Spleen (tissue), 11 donors: ENCODE results near the gene GFAP. TPM values are rescaled to one million over a fixed set of nuclear protein-coding genes. Genes with fewer than 3 reads are reported as not detected.
A peak's percentile ranks its signal among the peaks of the same experiment; 100 is the strongest.

Experiments
- DNase-seq: peaks from one replicate; pipeline ENCODE4 v3.0.0-alpha.2; 2020
- H3K27ac ChIP-seq, 8 donors: fragments of 200-600 bp; sonication (generic) in 7 of 8; 1 replicate in 4 of 8; 2 replicates in 4 of 8; pipeline versions ENCODE4 v1.5.0 to v1.8.0; 2016 to 2021; ENCODE audit warnings: inconsistent platforms in 4 of 8, mild to moderate bottlenecking in 4 of 8, moderate library complexity in 1 of 8
- H3K27me3 ChIP-seq, 7 donors: fragments of 200-600 bp; sonication (generic) in 6 of 7; replicated peaks in 1 of 7; 1 replicate in 4 of 7; 2 replicates in 3 of 7; pipeline versions ENCODE4 v1.5.0 to v1.8.0; 2016 to 2021; ENCODE audit warnings: inconsistent platforms in 3 of 7, mild to moderate bottlenecking in 1 of 7
- H3K36me3 ChIP-seq, 6 donors: fragments of 200-600 bp; sonication (generic) in 5 of 6; 1 replicate in 4 of 6; 2 replicates in 2 of 6; pipeline versions ENCODE4 v1.5.0 to v1.8.0; 2016 to 2021; ENCODE audit warnings: inconsistent platforms in 2 of 6
- H3K4me1 ChIP-seq, 6 donors: fragments of 200-600 bp; sonication (generic) in 5 of 6; 1 replicate in 3 of 6; 2 replicates in 3 of 6; pipeline versions ENCODE4 v1.5.0 to v1.8.0; 2016 to 2021; ENCODE audit warnings: inconsistent platforms in 3 of 6
- H3K4me3 ChIP-seq, 8 donors: fragments of 200-600 bp; sonication (generic) in 7 of 8; 1 replicate in 4 of 8; 2 replicates in 4 of 8; pipeline versions ENCODE4 v1.5.0 to v1.8.0; 2016 to 2021; ENCODE audit warnings: inconsistent platforms in 4 of 8, mild to moderate bottlenecking in 4 of 8, moderate library complexity in 2 of 8
- H3K9me3 ChIP-seq, 8 donors: fragments of 200-600 bp; sonication (generic) in 7 of 8; 1 replicate in 4 of 8; 2 replicates in 4 of 8; pipeline versions ENCODE4 v1.5.0 to v1.8.0; 2016 to 2021; ENCODE audit warnings: inconsistent platforms in 4 of 8
- CTCF ChIP-seq, 11 experiments: fragments of 200-600 bp in 7 of 11; fragments of 450-650 bp in 4 of 11; sonication (generic) in 4 of 11; IDR thresholded peaks in 8 of 11; conservative IDR thresholded peaks in 3 of 11; 1 replicate in 7 of 11; 2 replicates in 4 of 11; pipeline versions ENCODE4 v1.4.0 to v1.8.0; 2016 to 2021; ENCODE audit warnings: antibody characterized with exemption in 11 of 11, inconsistent platforms in 4 of 11, mild to moderate bottlenecking in 1 of 11
- POLR2A ChIP-seq, 3 donors: fragments of 450-650 bp; IDR thresholded peaks; one replicate each; pipeline ENCODE4 v1.5.1; 2017; ENCODE audit warnings: antibody characterized with exemption in 3 of 3, mild to moderate bottlenecking in 1 of 3
- POLR2AphosphoS5 ChIP-seq, 3 donors: sonication (generic); formaldehyde crosslinking; IDR thresholded peaks; one replicate each; pipeline ENCODE4 v1.5.1; 2017; ENCODE audit warnings: antibody characterized with exemption in 3 of 3
- WGBS, 5 donors: extraction: QIAGEN DNeasy Blood & Tissue Kit in 3 of 5; methylation state at CpG; one replicate each; pipeline versions ENCODE4 v1.1.5 to v1.1.7; 2013 to 2018; 5-methylcytosine and 5-hydroxymethylcytosine counted together
- intact Hi-C: fragments of 100-400 bp; cut with DNase I; formaldehyde crosslinking; loops from one replicate; pipeline ENCODE4 v1.15.0; 2023; ENCODE audit warnings: low total_unique reads
- polyA plus RNA-seq, 3 donors: library from polyadenylated mRNA; stranded (reverse); fragments of 200-250 nt; gene quantifications; one replicate each; pipeline ENCODE4 v1.2.1, GENCODE V29; 2013
- total RNA-seq, 7 donors: library from RNA; depleted of rRNA in 3 of 7; stranded (reverse); fragments of >200 nt in 3 of 7; fragmentation: NEBNext Ultra II Directional in 4 of 7; extraction: Animal tissue kit (Norgen Biotek cat#: 25700) in 4 of 7; gene quantifications; one replicate each; pipeline versions ENCODE4 v1.1.0 to v1.2.1, GENCODE V29; 2016 to 2021
- donor health status: healthy with polysubstance abuse.
- donor health status: DM: no; HTN: no; CAD: no; lungs with moderate emphysema.
- donor health status: DM: no; HTN: no; CAD: no.
- donor health status: Bipolar disorder and iron deficiency.
- donor health status: healthy.
- donor health status: DM: no; HTN: no; CAD: no.
- donor health status: DM: yes; HTN: yes; CAD: no.

GFAP gene
- total and polyA plus RNA-seq, 10 donors = 0.32 to 1.7 (median 0.54) TPM; not detected in 5

- WGBS, 5 donors = 56 to 66% (median 59%) methylated on average over 7 of the region's 7 CpGs
- TF ChIP-seq POLR2AphosphoS5 (IDR thresholded peaks at IDR 0.05) (no peak), CTCF (IDR thresholded peaks at IDR 0.05 in 8 of 11, conservative IDR thresholded peaks at IDR 0.05 in 3 of 11) (no peak), POLR2A (IDR thresholded peaks at IDR 0.05) (no peak)
- Histone ChIP-seq H3K27ac (peak overlapping the region in 4 of 8 donors; percentile 45 to 60 (median 54)), H3K4me1 (peaks cover 19 to 63% (median 27%) of the 10 kb centered on the region in 6 donors), H3K27me3 (no peaks in the 10 kb centered on the region), H3K36me3 (peaks cover 0 to 86% (median 53%) of the 10 kb centered on the region in 6 donors), H3K4me3 (peak overlapping the region in 1 of 8 donors; percentile 10), H3K9me3 (no peaks in the 10 kb centered on the region)
- intact Hi-C loops = no loop called here
- no peak for DNase-seq
Measured at GRCh38 chr17:44889003-44889402, 26.3 kb downstream of the GFAP start.

- Histone ChIP-seq H3K4me1 (peaks cover 19 to 61% (median 27%) of the 10 kb centered on the region in 6 donors), H3K36me3 (peaks cover 0 to 86% (median 53%) of the 10 kb centered on the region in 6 donors), H3K27ac (peak overlapping the region in 6 of 8 donors; percentile 24 to 60 (median 48)), H3K27me3 (no peaks in the 10 kb centered on the region), H3K9me3 (no peaks in the 10 kb centered on the region), H3K4me3 (peak overlapping the region in 1 of 8 donors; percentile 10)
- TF ChIP-seq POLR2A (IDR thresholded peaks at IDR 0.05) = no peak
- no peak for TF ChIP-seq CTCF (IDR thresholded peaks at IDR 0.05 in 8 of 11, conservative IDR thresholded peaks at IDR 0.05 in 3 of 11)
- peak in 1 of 3 donors; percentile 29 for TF ChIP-seq POLR2AphosphoS5 (IDR thresholded peaks at IDR 0.05)
- WGBS, 5 donors = 40 to 52% (median 46%) methylated on average over 10 of the region's 10 CpGs
- no peak for DNase-seq
- intact Hi-C loops = no loop called here
Measured at GRCh38 chr17:44887971-44888954, 27.0 kb downstream of the GFAP start.

GRCh38 chr17:44887016-44887415 lies 28.3 kb downstream of the GFAP start:
- Histone ChIP-seq H3K27ac (no peak overlapping the region), H3K36me3 (peaks cover 0 to 86% (median 53%) of the 10 kb centered on the region in 6 donors), H3K4me1 (peaks cover 19 to 55% (median 27%) of the 10 kb centered on the region in 6 donors), H3K27me3 (no peaks in the 10 kb centered on the region), H3K9me3 (no peaks in the 10 kb centered on the region), H3K4me3 (no peak overlapping the region)
- 88 to 97% (median 95%) methylated on average over 1 of the region's 1 CpG for WGBS, 5 donors
- no peak for DNase-seq
- TF ChIP-seq POLR2A (IDR thresholded peaks at IDR 0.05) = no peak
- TF ChIP-seq POLR2AphosphoS5 (IDR thresholded peaks at IDR 0.05) = no peak
- TF ChIP-seq CTCF (IDR thresholded peaks at IDR 0.05 in 8 of 11, conservative IDR thresholded peaks at IDR 0.05 in 3 of 11) = no peak
- intact Hi-C loops = no loop called here

GRCh38 chr17:44884941-44885340 lies 30.4 kb downstream of the GFAP start:
- intact Hi-C loops = no loop called here
- no peak for DNase-seq
- WGBS, 5 donors = 91 to 98% (median 94%) methylated on average over 2 of the region's 2 CpGs
- H3K9me3 ChIP-seq = no peaks in the 10 kb centered on the region
- peaks cover 19 to 36% (median 26%) of the 10 kb centered on the region in 6 donors for H3K4me1 ChIP-seq
- no peak overlapping the region for H3K27ac ChIP-seq
- no peak overlapping the region for H3K4me3 ChIP-seq
- H3K27me3 ChIP-seq = no peaks in the 10 kb centered on the region
- H3K36me3 ChIP-seq = peaks cover 0 to 90% (median 66%) of the 10 kb centered on the region in 6 donors
- TF ChIP-seq POLR2A (IDR thresholded peaks at IDR 0.05) (no peak), CTCF (IDR thresholded peaks at IDR 0.05 in 8 of 11, conservative IDR thresholded peaks at IDR 0.05 in 3 of 11) (no peak), POLR2AphosphoS5 (IDR thresholded peaks at IDR 0.05) (no peak)
